NOMO-1 treated with DMSO at 0.1 percent for 48 hours (cell line): Measurements from ENCODE around the gene REX1BD.

Experiments
- DNase-seq: peaks from one replicate; lab custom pipeline; 2025; ENCODE audit not compliant: unreplicated experiment; lab: John Stamatoyannopoulos, UW

REX1BD gene

DNA sequence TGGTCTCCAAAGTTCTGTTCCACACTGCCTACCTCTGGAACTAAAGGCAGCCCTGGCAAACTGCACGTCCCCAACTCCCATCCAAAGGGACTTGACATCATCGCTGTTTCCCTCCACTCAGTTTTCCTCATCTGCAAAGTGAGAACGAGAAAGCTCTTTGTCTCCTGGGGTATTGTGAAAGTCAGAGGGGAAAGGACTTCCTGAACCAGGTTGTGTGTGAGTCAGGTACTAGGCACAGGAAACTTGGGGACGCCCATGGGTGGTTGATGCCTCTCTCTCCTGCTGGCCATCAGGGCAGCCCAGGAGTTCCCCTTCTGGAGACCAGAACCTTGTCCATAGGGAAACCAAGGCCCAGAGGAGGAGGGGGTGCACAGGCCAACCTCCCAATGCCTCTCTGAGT lies 13.3 kb downstream of the REX1BD start:
- no peak for DNase-seq

DNA sequence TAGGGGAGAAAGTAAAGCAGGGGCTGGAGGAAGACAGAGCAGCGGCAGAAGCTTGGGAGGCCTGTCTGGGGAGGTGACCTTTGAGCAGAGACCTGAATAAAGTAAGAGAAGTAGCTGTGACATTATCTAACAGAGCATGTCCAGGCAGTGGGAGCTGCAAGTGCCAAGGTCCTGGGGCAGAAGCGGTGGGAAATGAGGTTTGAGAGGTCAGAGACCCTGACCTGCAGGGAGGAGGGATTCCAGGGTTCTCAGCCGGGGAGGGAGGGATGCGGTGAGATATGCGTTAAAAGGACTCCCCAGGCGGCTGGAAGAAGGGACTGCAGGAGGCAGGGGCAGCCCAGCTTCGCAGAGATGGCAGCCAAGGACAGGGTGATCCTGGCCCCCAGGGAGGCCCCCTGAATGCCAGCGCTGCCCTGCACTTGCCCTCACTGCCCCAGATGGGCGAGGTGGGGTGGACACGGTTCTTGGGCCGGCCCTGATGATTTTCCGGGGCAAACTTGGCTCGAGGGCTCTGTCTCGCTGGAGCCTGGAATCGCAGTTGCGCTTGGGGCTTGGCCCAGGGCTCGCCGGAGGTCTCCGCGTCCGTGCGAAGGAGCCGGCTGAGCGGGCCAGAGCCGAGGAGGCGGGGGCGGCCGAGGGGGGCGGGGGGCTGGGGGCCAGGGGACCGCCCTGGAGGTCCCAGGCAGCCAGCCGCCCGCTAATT lies 14.8 kb downstream of the REX1BD start:
- DNase-seq, result no peak

DNA sequence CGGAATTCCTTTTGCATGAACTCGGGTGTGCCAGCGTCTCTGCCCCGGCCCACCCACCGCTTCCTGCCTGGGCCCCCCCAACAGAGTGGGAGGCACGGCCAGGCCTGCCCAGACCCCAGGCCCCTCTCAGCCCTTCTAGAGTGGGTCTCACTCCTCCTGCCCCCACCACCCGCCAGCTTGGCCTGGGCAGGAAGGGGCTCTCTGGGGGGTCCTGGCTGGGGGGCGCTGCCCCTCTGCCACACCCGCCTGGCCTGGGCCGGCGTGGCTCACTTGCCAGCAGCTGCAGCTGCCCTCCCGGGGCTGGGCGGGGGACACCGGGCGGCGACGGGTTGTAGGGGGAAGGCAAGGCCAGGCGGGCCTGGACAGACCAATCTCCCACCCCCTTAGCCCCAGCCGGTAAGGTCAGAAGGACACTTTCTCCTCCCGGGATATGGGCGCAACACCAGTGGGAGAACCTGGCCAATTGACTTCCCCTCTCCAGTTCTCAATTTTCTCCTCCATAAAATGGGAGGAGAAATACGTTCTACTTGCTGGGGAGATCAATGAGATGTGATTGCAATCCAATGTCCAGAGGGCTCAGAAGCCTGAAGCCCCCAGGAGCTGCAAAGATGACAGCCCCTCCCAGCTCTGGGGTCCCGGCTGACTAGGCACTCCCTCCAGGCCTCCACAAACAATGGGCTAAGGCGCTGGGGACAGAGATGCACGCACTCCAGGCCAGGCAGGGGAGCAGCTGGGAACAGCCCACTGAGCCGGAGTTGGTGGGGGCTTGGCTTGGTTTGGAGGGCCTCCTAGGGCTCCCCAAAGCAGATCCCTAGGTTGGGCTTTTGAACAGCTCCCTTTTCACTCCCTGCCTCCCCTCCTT lies 15.6 kb downstream of the REX1BD start:
- DNase-seq, result no peak

DNA sequence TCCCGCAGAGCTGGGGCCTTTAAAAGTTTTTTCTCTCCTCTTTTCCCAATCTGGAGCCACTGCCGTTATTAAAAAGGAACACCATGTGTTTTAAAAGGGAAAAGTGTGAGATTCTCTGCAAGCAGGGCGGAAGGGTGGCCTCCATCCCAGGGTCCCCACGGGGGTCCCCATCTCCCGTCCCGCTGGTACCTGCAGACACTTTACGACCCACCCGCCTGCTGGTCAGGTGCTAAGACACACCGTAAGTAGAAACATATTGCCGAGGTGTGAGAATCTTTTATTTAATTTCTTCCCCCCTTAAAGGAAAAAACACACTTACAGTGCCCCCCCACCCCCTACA lies 16.2 kb downstream of the REX1BD start:
- DNase-seq, result no peak

DNA sequence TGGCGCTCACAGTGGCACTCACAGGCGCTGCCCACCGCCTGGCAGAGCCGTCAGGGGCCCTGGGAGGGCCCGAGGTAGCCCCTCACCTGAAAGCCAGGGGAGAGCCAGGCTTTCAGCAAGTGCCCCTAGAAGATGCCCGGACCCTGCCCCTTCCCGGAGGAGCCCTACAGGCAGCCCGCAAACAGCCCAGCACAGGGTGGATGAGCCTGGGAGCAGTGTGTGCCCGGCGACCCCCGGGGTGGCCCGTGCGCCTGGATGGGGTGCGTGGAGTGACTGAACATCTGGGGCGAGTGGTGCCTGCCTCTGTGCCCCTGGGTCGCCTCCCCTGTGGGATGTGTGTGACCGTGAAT lies 16.6 kb downstream of the REX1BD start:
- DNase-seq, result no peak

DNA sequence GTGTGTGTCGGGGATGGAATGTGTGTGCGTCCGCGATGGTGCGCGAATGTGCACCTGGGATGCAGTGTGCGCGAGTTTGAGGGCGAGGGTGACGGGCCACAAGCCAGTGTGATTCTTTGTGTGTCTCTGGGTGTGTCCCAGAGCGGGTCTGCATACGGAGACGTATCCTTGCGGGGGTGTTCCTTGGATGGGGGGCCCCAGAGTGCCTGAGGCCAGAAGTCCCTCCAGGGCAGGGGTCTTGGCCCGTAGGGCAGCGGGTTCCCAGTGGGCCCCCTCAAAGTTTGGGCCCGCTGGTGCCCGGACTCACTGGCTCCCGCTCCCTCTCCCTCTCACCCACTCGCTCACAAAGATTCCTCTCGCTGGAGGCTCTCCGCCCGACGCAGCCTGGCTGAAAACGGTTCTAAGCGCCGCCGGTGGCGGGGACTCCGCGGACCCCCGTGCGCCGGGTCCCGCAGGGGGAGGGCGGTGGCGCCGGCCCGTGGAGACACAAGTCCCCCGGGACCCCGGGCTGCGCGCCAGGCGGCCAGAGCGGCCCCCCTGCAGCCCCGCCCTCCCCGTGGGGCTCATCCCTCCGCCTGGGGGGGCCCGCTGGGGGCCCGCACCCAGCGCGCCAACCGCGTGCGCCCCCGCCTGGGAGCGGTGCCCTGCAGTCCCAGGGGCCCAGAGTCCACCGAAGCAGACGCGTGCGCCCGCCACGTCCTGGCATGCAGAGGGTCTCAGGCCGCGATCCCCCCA lies 17.1 kb downstream of the REX1BD start:
- DNase-seq, result no peak

DNA sequence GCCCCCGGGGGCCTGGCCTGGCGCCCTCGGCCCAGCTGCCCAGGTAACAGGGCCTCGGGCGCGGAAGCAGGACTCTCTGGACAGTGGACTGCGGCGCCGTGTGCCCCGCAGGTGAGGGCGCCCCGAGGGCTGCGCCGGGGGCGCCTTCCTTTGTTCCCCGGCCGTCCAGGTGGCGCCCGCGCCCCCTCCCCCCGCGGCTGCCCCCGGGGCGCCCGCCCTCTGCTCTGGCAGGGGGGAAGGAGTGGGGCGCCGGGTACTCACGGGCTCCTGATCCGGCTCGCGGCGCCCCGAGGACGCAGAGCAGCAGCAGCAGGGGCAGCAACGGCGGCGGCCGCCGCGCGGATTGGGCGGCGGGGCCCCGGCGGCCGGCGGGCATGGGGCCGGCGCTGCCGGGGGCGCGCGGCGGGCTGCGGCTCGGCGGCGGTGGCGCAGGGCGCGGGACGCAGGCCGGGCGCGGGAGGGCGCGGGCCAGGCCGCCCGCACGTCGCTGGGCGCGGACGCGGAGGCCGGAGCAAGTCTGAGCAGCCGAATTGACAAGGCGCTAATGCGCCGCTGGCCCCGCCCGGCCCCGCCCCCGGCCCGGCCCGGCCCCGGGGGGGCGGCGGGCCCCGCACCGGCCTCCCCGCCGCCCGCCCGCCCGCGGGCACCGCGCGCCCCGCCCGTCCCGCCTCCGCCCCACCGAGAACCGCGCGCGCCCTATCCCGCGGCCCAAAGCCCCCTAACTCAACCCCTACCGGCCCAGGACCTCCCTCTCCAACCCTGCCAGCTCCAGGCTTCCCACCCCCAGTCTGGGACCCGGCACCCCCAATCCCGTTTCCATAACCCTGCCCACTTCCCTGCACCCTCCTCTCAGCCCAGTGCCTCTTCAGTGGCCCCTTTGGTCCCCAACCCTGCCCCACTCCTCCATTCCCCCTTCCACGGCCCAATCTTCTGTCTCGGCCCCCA lies 18.0 kb downstream of the REX1BD start, which contains the start of gene CRLF1:
Gene CRLF1 (minus strand): TSS at position 519 of the 945 bp plus-strand sequence. CDS start 143 bp downstream, at position 376.
- DNase-seq, result no peak

DNA sequence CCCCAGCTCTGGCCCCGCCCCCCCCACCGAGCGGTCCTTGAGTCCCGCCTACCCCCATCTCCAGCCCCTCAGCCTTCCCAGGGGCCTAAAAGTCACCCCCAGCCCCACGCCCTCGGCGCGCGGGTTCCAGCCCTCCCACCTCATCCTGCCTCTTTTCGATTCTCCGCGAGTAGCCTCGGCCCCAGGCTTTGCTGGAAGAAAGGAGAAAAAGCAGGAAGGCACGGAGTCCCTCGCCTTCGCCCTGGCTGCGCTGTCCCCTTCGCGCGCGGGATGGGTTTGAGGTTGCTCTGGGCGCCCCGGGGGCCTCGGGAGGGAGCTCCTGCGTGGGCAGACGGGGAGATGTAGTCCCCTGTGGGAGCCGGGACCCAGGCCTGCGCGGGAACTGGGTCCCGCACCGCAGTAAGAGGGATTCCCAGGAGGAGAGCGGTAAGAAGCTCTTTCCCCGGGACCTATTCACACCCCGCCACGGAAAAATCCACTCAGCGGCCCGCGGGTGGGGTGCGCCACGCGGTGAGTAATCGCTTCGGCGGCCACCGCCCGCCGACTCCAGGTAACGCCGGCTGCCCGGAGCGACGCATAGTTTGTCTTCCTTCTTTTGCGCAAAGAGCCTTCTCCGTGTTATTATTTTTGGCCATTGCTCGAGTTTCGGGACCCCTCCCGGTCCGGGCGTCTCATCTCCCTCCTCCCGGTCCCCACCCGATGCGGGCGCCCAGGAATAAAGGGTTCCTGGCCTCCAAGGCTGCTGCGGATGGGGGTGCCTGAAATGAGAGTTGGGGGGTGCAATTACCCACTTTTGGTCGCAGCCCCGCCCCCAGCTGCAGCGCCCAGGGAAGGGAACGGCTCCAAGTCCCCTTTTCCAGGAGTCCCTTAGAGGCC lies 18.9 kb downstream of the REX1BD start:
- no peak for DNase-seq

DNA sequence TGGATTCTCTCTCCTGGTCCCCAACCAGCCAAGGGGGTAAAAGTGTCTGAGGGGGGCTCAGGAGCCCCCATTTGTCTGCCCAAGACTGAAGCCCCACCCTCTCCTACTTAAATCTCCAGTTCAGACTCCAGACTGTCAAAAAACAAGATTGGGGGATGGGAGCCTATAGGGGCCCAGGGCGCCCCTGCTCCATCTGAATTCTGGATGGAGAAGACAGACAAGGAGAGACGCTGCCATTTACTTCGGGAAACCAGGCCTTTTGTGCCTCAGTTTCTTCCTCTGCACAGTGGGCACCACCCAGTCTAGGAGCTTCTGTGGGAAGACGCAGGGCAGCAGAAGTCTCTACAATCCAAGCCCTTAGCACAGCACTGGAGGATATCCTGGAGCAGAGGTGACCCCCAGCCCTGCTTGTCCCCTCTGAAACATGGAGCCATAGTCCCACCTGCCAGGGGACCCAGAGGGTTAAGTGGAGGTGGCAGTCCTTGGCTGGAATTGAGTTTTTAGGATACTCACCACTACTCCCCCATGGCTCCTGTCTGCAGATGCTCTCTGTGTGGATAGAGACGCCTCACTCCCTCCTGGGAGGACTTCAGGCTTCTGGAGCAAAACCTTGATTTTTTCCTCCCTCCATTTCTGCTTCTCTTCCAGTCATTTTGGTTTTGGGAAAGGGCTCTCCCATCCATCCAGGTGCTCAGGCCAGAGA lies 19.7 kb downstream of the REX1BD start:
- DNase-seq, result no peak

DNA sequence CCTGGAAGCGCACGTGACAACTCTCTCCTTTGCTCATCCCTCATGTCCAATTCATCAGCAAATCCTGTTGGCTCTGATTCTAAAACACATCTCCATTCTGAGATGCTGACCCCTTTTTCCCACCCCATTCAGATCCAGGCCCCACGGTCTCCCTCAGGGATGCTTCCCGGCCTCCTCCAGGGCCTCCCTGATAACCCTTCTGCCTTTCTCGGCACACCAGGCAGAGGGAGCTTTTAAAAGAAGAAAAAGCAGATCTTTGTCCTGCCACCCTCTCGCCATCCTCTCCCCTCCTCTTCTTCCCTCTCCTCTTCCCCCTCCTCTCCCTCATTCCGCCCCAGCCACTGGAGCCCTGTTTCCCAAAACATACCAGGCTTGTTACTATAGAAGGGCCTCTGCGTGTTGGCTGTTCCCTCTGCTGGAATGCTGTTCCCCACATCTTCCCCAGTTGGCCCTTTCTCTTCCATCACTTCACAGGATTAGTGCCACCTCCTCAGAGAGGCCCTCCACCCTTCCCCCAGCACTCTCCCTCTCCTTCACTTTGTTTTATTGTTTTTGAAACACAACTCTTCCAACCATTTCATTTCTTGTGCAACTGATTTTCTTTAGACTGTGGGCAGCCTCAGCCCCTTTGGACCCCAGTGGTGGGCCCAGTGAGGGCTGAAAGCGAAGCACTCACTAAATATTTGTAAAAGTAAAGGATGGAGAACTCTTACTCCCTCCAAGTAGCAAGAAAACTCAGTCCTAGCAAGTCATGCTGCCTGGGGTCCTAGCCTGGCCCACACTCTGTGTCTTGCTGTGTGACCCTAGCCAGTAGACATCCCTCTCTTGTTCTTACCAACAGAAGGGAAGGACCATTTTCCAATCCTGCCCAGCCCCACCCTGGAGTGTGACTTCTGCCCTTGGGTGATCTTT lies 20.5 kb downstream of the REX1BD start:
- DNase-seq, result no peak

DNA sequence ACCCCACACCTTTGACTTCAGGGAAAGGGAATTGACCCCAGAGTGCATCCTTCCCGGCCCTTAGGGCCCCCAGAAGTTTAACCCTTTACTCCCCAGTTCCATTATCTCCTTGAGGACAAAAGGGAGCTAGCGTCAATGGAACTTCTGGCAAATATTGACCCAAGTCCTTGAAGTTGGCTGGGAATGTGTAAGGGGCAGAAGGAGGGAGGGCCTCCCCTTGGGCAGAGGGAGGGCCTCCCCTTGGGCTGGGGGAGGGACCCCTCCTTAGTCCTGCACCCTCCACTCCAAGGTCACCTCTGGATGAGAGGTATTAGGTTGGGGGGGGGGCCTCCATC lies 21.1 kb downstream of the REX1BD start:
- DNase-seq, result no peak

DNA sequence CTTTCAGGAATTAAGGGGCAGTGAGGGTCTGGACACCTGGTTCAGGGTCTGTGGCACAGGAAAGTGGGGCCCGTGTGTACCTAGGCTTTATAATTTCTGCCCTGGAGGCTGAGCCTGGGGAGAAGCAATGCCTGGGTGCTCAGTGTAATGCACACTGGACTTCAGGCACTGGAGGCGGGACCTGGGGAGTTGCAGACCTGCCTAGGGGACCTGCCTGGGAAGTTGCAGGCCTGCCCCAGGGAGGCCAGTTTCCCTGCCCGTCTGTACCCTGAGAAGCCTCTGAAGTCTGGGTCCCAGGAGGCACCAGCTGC lies 21.6 kb downstream of the REX1BD start:
- DNase-seq, result no peak

DNA sequence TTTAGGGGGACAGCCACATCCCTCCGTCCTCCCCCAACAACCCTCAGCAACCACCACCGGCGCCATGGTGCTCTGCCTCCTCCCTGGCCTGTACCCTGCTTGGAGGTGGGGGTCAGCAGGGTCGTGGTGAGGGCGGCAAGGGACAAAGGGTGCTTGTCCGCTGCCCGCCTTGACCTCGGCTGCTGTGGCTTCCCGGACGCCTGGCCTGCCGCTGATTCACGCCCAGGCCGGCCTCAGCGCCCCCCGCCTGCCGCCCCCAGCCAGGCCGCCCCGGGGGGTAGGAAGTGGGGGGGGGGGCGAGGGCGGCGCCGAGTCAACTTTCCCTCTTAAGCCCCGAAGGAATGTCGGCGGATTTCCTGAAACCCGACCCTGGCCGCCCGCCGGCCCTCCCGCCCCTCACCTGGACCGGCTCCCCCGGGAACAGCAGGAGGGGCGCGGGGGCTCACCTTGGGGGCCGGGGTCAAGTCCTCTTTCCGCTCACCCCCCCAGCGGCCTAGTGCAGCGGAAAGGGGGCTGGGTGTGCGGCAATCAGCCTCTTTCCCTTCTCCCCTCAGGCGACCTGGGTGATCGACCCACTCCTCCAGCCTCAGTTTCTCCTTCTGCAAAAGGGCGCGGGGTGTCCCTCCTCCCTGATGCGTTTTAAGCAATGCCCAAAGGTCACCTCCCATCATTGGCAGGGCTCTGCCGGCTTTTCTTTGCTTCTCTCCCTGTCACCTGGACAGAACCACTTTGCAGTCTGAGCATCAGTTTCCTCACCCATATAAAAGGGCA lies 22.1 kb downstream of the REX1BD start:
- DNase-seq, result no peak

DNA sequence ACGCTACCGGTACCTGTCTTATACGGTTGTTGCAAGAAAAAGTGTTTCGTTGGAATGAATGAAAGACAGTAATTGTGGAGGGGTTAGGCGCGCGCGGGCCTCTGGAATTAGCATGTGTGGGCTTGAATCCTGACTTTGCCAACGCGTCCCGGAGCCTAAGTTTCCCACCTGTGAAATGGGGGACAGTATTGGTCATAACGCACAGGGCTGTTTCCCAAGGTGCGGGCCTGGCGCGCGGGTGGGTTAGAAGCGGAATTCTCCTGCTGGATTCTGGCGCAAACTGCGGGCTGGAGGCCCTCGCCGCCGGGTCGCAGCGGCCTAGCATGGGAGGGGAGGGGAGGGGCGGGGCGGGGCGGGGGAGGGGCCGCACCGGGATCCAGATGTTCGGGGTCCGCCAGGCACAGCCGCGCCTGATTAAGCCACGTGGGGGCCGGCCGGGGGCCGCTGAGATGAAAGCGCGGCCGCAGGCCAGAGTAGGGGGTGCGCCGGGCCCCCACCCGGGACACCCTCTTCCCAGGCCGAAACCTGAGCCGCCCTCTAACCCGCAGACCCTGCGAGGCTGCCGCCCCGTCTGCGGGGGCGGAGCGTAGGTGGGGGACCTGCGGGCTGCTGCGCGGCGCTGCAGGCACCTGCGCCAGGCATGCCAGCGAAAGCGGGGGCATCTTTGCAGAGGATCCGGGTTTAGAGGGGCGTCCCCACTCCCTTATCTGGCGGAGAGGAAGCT lies 22.9 kb downstream of the REX1BD start:
- DNase-seq, result no peak

DNA sequence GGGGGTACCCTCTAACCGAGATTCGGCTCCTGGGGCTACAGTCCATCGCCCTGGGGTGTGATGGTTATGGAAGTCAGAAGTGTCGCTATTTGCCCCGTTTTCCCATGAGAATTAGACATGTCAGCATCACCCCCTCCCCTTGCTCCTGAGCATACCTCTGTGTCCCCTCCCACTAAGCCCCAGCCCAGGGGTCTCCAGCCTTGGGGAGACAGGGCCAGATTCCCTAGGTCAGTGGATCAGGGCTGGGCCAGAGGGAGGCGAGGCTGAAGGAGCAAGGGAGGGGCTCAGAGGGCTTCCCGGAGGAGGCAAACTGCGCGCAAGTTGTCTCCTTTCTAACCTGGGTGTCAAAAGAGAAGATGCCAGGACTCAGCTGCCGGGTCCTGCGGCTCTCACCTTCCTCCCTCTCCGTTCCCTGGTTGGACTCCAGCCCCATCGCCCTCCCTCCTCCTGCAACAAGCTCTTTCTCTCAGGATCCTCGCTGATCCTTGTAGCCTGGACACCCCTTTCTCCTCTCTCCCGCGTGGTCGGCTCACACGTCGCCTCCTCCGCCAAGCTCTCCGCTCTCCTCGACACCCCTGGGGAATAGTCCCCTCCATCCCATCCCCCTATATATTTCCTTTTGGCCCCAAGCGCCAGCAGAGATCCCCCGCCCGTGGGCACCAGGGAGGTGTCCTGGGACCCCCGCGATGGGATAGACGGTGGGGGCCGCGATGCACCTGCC lies 23.6 kb downstream of the REX1BD start:
- no peak for DNase-seq

DNA sequence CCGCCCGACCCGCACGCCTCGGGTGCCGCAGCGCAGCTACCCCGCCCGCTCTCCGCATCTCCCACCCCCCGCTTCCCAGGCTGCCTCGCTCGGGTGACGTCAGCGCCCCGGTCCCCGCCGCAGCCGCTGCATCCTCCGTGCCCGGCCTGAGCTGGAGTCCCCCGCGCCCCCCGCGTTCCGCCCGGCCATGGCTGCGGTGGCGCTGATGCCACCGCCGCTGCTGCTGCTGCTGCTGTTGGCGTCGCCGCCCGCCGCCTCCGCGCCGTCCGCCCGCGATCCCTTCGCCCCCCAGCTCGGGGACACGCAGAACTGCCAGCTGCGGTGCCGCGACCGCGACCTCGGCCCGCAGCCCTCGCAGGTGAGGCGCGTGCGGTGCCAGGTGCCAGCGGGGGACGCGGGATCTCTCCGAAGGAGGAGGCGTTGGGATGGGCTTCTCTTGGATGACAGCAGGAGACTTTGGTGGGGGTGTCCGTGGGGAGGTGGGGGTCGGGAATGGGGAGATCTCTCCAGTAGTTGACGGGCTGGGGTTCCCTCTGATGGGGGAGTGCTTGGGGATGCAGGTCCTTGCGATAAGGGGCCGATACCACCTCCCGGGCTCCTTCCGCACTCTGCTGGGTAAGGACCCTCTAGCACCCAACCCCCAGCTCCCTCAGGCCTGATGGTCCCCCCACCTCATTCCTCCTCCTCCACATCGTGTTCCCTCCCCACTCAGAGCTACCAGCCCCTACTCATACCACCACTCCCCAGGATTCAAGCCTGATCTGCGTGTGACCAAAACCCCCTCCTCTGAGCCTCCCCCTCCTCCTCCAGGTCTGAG lies 24.4 kb downstream of the REX1BD start, which contains the start of gene TMEM59L:
Gene TMEM59L (plus strand): TSS at position 99 of the 817 bp plus-strand sequence. CDS start 89 bp downstream, at position 188.
- DNase-seq, result no peak
